GM12878 (cell line): ENCODE measurements around the gene HBA1. TPM values are rescaled to one million over a fixed set of nuclear protein-coding genes. Genes with fewer than 3 reads are reported as not detected.

Experiments
- ATAC-seq: fragments of 200-7000 bp; cut with Tn5 transposase; 3 replicates; pipeline ENCODE4 v1.9.1; 2020; ENCODE audit warnings: mild to moderate bottlenecking, moderate library complexity
- BruUV-seq: library from RNA; stranded (reverse); fragments of 400-500 nt; replicated peaks from 2 replicates; lab custom pipeline; 2021; lab: Mats Ljungman, UMichigan
- CTCF ChIA-PET: fragments of 300-600 bp; sonication (Branson Sonifier 250); formaldehyde crosslinking; extraction: SDS; loops from one replicate; lab custom pipeline; 2021; ENCODE audit warnings: inconsistent platforms; lab: Yijun Ruan, JAX
- POLR2A ChIA-PET: fragments of 350-600 bp; formaldehyde crosslinking; extraction: SDS; loops from one replicate; lab custom pipeline; 2021; ENCODE audit warnings: inconsistent platforms; lab: Charles Lee
- RAD21 ChIA-PET: fragments of 300-600 bp; sonication (Branson Sonifier 250); formaldehyde crosslinking; loops from one replicate; lab custom pipeline; 2023; ENCODE audit warnings: antibody characterized with exemption; ENCODE audit not compliant: unreplicated experiment; lab: Charles Lee
- SMC1A ChIA-PET: fragments of 300-600 bp; sonication (Branson Sonifier 250); formaldehyde crosslinking; loops from one replicate; lab custom pipeline; 2023; ENCODE audit not compliant: unreplicated experiment, uncharacterized antibody; lab: Charles Lee
- DNase-seq: peaks from one replicate; pipeline ENCODE4 v3.0.0-alpha.2; 2011; ENCODE audit warnings: low read depth, low spot score
- FAIRE-seq: peaks from 3 replicates; lab custom pipeline; 2011; peaks lifted over from hg19 to GRCh38; lab: Jason Lieb, UNC
- H2AFZ ChIP-seq: 2 replicates; pipeline ENCODE4 v1.6.0; 2011; ENCODE audit warnings: low read depth, low read length, control low read depth; ENCODE audit not compliant: control insufficient read depth
- H3K27ac ChIP-seq: 2 replicates; pipeline ENCODE4 v1.5.1; 2011; ENCODE audit warnings: control low read depth; ENCODE audit not compliant: control insufficient read depth, insufficient read depth
- H3K27me3 ChIP-seq, 2 experiments: replicated peaks in 1 of 2; 2 replicates each; pipeline versions ENCODE4 v1.6.0 to v1.6.1; 2011; ENCODE audit warnings: low read length in 1 of 2; ENCODE audit not compliant: control insufficient read depth in 2 of 2, insufficient read depth in 2 of 2
- H3K36me3 ChIP-seq, 2 experiments: 2 replicates each; pipeline ENCODE4 v1.5.1; 2011; ENCODE audit warnings: low read length in 1 of 2; ENCODE audit not compliant: control insufficient read depth in 2 of 2, insufficient read depth in 2 of 2
- H3K4me1 ChIP-seq: 2 replicates; pipeline ENCODE4 v1.6.1; 2011; ENCODE audit warnings: mild to moderate bottlenecking, low read length, moderate library complexity, mixed read lengths; ENCODE audit not compliant: control insufficient read depth, insufficient read depth
- H3K4me2 ChIP-seq: 2 replicates; pipeline ENCODE4 v1.6.0; 2011; ENCODE audit warnings: control low read depth; ENCODE audit not compliant: control insufficient read depth, insufficient read depth
- H3K4me3 ChIP-seq: fragments of 200-600 bp; sonication (generic); 2 replicates; pipeline ENCODE4 v1.5.1; 2016
- H3K79me2 ChIP-seq: 2 replicates; pipeline ENCODE4 v1.6.0; 2011; ENCODE audit warnings: low read length; ENCODE audit not compliant: control insufficient read depth, insufficient read depth
- H3K9ac ChIP-seq: 2 replicates; pipeline ENCODE4 v1.8.0; 2011; ENCODE audit warnings: low read length, control low read depth, mixed read lengths; ENCODE audit not compliant: control insufficient read depth, insufficient read depth
- H3K9me3 ChIP-seq: replicated peaks from 3 replicates; pipeline ENCODE4 v1.5.1; 2011; ENCODE audit warnings: mild to moderate bottlenecking, low read length; ENCODE audit not compliant: control insufficient read depth, insufficient read depth
- H4K20me1 ChIP-seq: 2 replicates; pipeline ENCODE4 v1.6.0; 2011; ENCODE audit not compliant: control insufficient read depth, insufficient read depth
- CEBPB ChIP-seq, 2 experiments: fragments of 150-350 bp in 1 of 2; IDR thresholded peaks; 2 replicates each; pipeline ENCODE4 v1.6.1; 2012 to 2014; ENCODE audit warnings: low read depth in 2 of 2, low read length in 2 of 2, borderline replicate concordance in 1 of 2, inconsistent platforms in 1 of 2
- E2F4 ChIP-seq: IDR thresholded peaks from 2 replicates; pipeline ENCODE4 v1.6.1; 2012; ENCODE audit warnings: low read depth, low read length, improper control_type of control experiment
- ELK1 ChIP-seq: IDR thresholded peaks from 2 replicates; pipeline ENCODE4 v1.6.1; 2012; ENCODE audit warnings: low read depth, low read length, improper control_type of control experiment
- HCFC1 ChIP-seq: fragments of 150-350 bp; IDR thresholded peaks from 2 replicates; pipeline ENCODE4 v1.6.1; 2014; ENCODE audit warnings: low read length
- JUND ChIP-seq: IDR thresholded peaks from 2 replicates; pipeline ENCODE4 v1.6.1; 2012; ENCODE audit warnings: low read depth, mild to moderate bottlenecking, low read length, improper control_type of control experiment, moderate library complexity
- KLF5 ChIP-seq: fragments of 450-650 bp; IDR thresholded peaks from 2 replicates; pipeline ENCODE4 v1.6.1; 2014; ENCODE audit warnings: mild to moderate bottlenecking; ENCODE audit not compliant: partially characterized antibody
- NR2C2 ChIP-seq: IDR thresholded peaks from 2 replicates; pipeline ENCODE4 v1.6.1; 2011; ENCODE audit warnings: borderline replicate concordance, low read depth; ENCODE audit not compliant: control insufficient read depth, insufficient read length
- NR2F1 ChIP-seq: fragments of 450-650 bp; conservative IDR thresholded peaks from 2 replicates; pipeline ENCODE4 v1.6.1; 2017; ENCODE audit warnings: mild to moderate bottlenecking
- PAX5 ChIP-seq: IDR thresholded peaks from 2 replicates; pipeline ENCODE4 v1.6.1; 2011; ENCODE audit warnings: low read depth, low read length, borderline replicate concordance
- PAX8 ChIP-seq: fragments of 450-650 bp; IDR thresholded peaks from 2 replicates; pipeline ENCODE4 v1.6.1; 2017; ENCODE audit warnings: mild to moderate bottlenecking, moderate library complexity
- RELA ChIP-seq: fragments of 450-650 bp; IDR thresholded peaks from 2 replicates; pipeline ENCODE4 v1.8.0; 2014; ENCODE audit warnings: borderline replicate concordance; ENCODE audit not compliant: partially characterized antibody
- USF1 ChIP-seq: IDR thresholded peaks from 2 replicates; pipeline ENCODE4 v1.6.1; 2011; ENCODE audit warnings: borderline replicate concordance, low read depth, mild to moderate bottlenecking, moderate library complexity, mixed read lengths, low read length; ENCODE audit not compliant: insufficient read depth; ENCODE audit errors: extremely low read length
- ZZZ3 ChIP-seq: IDR thresholded peaks from 2 replicates; pipeline ENCODE4 v1.6.1; 2011; ENCODE audit warnings: low read depth; ENCODE audit not compliant: control insufficient read depth, insufficient read length
- WGBS: methylation state at CpG from one replicate; pipeline ENCODE4 v1.1.6; 2016; ENCODE audit warnings: low lambda C conversion rate; ENCODE audit not compliant: insufficient replicate concordance, insufficient coverage; ENCODE audit errors: missing lambda C conversion rate; 5-methylcytosine and 5-hydroxymethylcytosine counted together
- in situ Hi-C: fragments of 300-500 bp; cut with MboI; formaldehyde crosslinking; loops from 9 replicates; pipeline ENCODE4 v1.14.3; 2018; ENCODE audit warnings: mixed read lengths
- intact Hi-C: fragments of 100-400 bp; cut with micrococcal nuclease; formaldehyde crosslinking; loops from one replicate; pipeline ENCODE4 v1.14.2; 2022; ENCODE audit not compliant: unreplicated experiment
- polyA plus RNA-seq, 11 experiments: library from polyadenylated mRNA; depleted of rRNA in 4 of 11; unstranded in 6 of 11; stranded (reverse) in 5 of 11; fragments of >200 nt; fragmentation: Nextera tagmentation in 4 of 11; fragmentation: Illumina TruSeq in 1 of 11; extraction: Ambion mirVana in 4 of 11; extraction: Trizol in 1 of 11; gene quantifications; 1 replicate in 1 of 11; 2 replicates in 10 of 11; pipeline versions ENCODE4 v1.2.1 to v1.2.3, GENCODE V29; 2011 to 2016; ENCODE audit warnings: inconsistent platforms in 2 of 11, missing spikeins in 2 of 11, low read depth in 1 of 11
- total RNA-seq, 4 experiments: library from RNA; depleted of rRNA in 3 of 4; stranded (reverse); fragments of >200 nt in 3 of 4; fragmentation: Illumina TruSeq in 1 of 4; extraction: Trizol in 1 of 4; gene quantifications; 2 replicates each; pipeline versions ENCODE4 v1.2.1 to v1.2.3, GENCODE V29; 2013 to 2021
- TF ChIP-seq, protein P1 (sequence below): IDR thresholded peaks from 2 replicates; pipeline ENCODE4 v1.6.1; 2011; ENCODE audit warnings: mild to moderate bottlenecking, low read depth, low read length, moderate library complexity; ENCODE audit not compliant: insufficient replicate concordance
- TF ChIP-seq, protein P2 (sequence below): fragments of 150-350 bp; IDR thresholded peaks from 2 replicates; pipeline ENCODE4 v1.6.1; 2016; ENCODE audit warnings: low read depth, low read length

HBA1 gene
- total and polyA plus RNA-seq, 10 of the 15 experiments (the other 5 are each of a cell fraction or from before 2014, with no cell fraction given): 0.28 to 3.5 (median 0.83) TPM; not detected in 5

DNA sequence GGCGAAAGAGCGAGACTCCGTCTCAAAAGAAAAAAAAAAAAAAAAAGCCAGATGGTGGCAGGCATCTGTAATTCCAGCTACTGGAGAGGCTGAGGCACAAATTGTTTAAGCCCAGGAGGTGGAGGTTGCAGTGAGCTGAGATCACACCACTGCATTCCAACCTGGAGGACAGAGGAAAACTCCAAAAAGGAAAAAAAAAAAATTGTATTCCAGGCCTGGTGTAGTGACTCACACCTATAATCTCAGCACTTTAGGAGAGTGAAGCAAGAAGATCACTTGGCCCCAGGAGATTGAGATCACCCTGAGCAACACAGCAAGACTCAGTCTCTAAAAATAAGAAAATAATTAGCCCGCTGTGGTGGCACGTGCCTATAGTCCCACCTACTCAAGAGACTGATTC, 23.9 kb downstream of the HBA1 start:
- Histone ChIP-seq H3K9ac (no peak overlapping the region), H3K36me3 (peaks cover 14 to 25% of the 10 kb centered on the region in 2 experiments), H2AFZ (no peak overlapping the region), H3K79me2 (no peaks in the 10 kb centered on the region), H3K9me3 (no peaks in the 10 kb centered on the region), H4K20me1 (no peaks in the 10 kb centered on the region), H3K27me3 (no peaks in the 10 kb centered on the region), H3K27ac (no peak overlapping the region), H3K4me1 (no peaks in the 10 kb centered on the region), H3K4me2 (no peak overlapping the region), H3K4me3 (no peak overlapping the region)
- ATAC-seq (no peak), DNase-seq (no peak), FAIRE-seq (no peak)
- POLR2A ChIA-PET: interaction anchor here (0.5 kb wide), 1 partner anchor 137 kb away, joined by 3 read pairs; no protein-coding TSS in a partner anchor
- 85% methylated on average over 4 of the region's 5 CpGs for WGBS
- no TSS peak for BruUV-seq
- SMC1A ChIA-PET: interaction anchor here (0.6 kb wide), 1 partner anchor 35 kb away, joined by 3 read pairs; the partner anchor contains the start of gene FAM234A
- intact Hi-C loops: no loop called here
- CTCF ChIA-PET: no interaction called here
- RAD21 ChIA-PET: no interaction called here
- in situ Hi-C loops: no loop called here
- no peak for TF ChIP-seq USF1
- no peak for TF ChIP-seq ELK1
- no peak for TF ChIP-seq PAX5
- no peak for TF ChIP-seq E2F4
- TF ChIP-seq KLF5: no peak
- TF ChIP-seq, protein P1, sequence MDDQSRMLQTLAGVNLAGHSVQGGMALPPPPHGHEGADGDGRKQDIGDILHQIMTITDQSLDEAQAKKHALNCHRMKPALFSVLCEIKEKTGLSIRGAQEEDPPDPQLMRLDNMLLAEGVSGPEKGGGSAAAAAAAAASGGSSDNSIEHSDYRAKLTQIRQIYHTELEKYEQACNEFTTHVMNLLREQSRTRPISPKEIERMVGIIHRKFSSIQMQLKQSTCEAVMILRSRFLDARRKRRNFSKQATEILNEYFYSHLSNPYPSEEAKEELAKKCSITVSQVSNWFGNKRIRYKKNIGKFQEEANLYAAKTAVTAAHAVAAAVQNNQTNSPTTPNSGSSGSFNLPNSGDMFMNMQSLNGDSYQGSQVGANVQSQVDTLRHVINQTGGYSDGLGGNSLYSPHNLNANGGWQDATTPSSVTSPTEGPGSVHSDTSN: no peak
- no peak for TF ChIP-seq NR2F1
- no peak for TF ChIP-seq PAX8
- TF ChIP-seq HCFC1: no peak
- TF ChIP-seq NR2C2: no peak
- TF ChIP-seq CEBPB (IDR thresholded peaks at IDR 0.05; ENCODE audit: borderline replicate concordance in 1 of 2, low read depth in 2 of 2, low read length in 2 of 2): no peak
- no peak for TF ChIP-seq ZZZ3
- no peak for TF ChIP-seq RELA
- TF ChIP-seq JUND: no peak
- TF ChIP-seq, protein P2, sequence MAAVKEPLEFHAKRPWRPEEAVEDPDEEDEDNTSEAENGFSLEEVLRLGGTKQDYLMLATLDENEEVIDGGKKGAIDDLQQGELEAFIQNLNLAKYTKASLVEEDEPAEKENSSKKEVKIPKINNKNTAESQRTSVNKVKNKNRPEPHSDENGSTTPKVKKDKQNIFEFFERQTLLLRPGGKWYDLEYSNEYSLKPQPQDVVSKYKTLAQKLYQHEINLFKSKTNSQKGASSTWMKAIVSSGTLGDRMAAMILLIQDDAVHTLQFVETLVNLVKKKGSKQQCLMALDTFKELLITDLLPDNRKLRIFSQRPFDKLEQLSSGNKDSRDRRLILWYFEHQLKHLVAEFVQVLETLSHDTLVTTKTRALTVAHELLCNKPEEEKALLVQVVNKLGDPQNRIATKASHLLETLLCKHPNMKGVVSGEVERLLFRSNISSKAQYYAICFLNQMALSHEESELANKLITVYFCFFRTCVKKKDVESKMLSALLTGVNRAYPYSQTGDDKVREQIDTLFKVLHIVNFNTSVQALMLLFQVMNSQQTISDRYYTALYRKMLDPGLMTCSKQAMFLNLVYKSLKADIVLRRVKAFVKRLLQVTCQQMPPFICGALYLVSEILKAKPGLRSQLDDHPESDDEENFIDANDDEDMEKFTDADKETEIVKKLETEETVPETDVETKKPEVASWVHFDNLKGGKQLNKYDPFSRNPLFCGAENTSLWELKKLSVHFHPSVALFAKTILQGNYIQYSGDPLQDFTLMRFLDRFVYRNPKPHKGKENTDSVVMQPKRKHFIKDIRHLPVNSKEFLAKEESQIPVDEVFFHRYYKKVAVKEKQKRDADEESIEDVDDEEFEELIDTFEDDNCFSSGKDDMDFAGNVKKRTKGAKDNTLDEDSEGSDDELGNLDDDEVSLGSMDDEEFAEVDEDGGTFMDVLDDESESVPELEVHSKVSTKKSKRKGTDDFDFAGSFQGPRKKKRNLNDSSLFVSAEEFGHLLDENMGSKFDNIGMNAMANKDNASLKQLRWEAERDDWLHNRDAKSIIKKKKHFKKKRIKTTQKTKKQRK: no peak
